A549 (cell line): ENCODE data around the gene ZBTB44. TPM values are rescaled to one million over a fixed set of nuclear protein-coding genes. Genes with fewer than 3 reads are reported as not detected.
"Not testable (repeated sequence)": the region's sequence is repeated elsewhere in the genome, so short reads cannot be mapped to it uniquely, and the experiment has no call there.

Experiments used
- ATAC-seq, 2 experiments: fragments of 200-7000 bp in 1 of 2; fragments of >200 bp in 1 of 2; cut with Nextera tagmentation in 1 of 2; cut with Tn5 transposase in 1 of 2; 3 replicates each; pipeline versions ENCODE4 v1.8.0 to v1.9.1; 2018 to 2020; ENCODE audit warnings: mild to moderate bottlenecking in 1 of 2, moderate library complexity in 1 of 2
- CTCF ChIA-PET: fragments of 300-600 bp; sonication (Branson Sonifier 250); formaldehyde crosslinking; extraction: SDS; loops from one replicate; lab custom pipeline; 2021; ENCODE audit warnings: antibody characterized with exemption, inconsistent platforms; lab: Yijun Ruan, JAX
- POLR2A ChIA-PET: fragments of 350-600 bp; formaldehyde crosslinking; extraction: SDS; loops from one replicate; lab custom pipeline; 2021; ENCODE audit warnings: antibody characterized with exemption, inconsistent platforms; lab: Yijun Ruan, JAX
- DNase-seq, 2 experiments: peaks; one replicate each; pipeline versions ENCODE4 v3.0.0 to v3.0.0-alpha.2; 2011 to 2016; ENCODE audit warnings: low read depth in 1 of 2, low spot score in 1 of 2
- FAIRE-seq: peaks from 2 replicates; lab custom pipeline; 2011; peaks lifted over from hg19 to GRCh38; lab: Jason Lieb, UNC
- H3K27ac ChIP-seq, 2 experiments: fragments of >200 bp; sonication (Bioruptor Twin); formaldehyde crosslinking; 3 replicates each; pipeline ENCODE4 v1.5.1; 2016 to 2017
- H3K4me1 ChIP-seq: fragments of >200 bp; sonication (Bioruptor Twin); formaldehyde crosslinking; 3 replicates; pipeline ENCODE4 v1.6.1; 2016
- H3K4me2 ChIP-seq: fragments of >200 bp; sonication (Bioruptor Twin); formaldehyde crosslinking; 3 replicates; pipeline ENCODE4 v1.6.1; 2016
- H3K4me3 ChIP-seq: fragments of >200 bp; sonication (Bioruptor Twin); formaldehyde crosslinking; 3 replicates; pipeline ENCODE4 v1.5.1; 2016
- H3K9me3 ChIP-seq: fragments of >200 bp; sonication (Bioruptor Twin); formaldehyde crosslinking; 3 replicates; pipeline ENCODE4 v1.6.1; 2016
- CEBPB ChIP-seq, 2 experiments: fragments of >200 bp in 1 of 2; sonication (Bioruptor Twin) in 1 of 2; formaldehyde crosslinking in 1 of 2; IDR thresholded peaks; 2 replicates each; pipeline ENCODE4 v1.6.1; 2012 to 2016
- CHD2 ChIP-seq: fragments of 150-350 bp; IDR thresholded peaks from 2 replicates; pipeline ENCODE4 v1.6.1; 2014; ENCODE audit warnings: low read length; ENCODE audit not compliant: partially characterized antibody
- E2F6 ChIP-seq: IDR thresholded peaks from 2 replicates; pipeline ENCODE4 v1.6.1; 2012; ENCODE audit warnings: low read depth, borderline replicate concordance
- EHF ChIP-seq: fragments of 250-450 bp; sonication (Bioruptor Pico); IDR thresholded peaks from 2 replicates; pipeline ENCODE4 v1.5.0; 2020; ENCODE audit warnings: mild to moderate bottlenecking
- EHMT2 ChIP-seq: fragments of 200-600 bp; sonication (generic); IDR thresholded peaks from 2 replicates; pipeline ENCODE4 v1.6.1; 2016; ENCODE audit warnings: antibody characterized with exemption, low read depth, mild to moderate bottlenecking, moderate library complexity
- EP300 ChIP-seq, 2 experiments: fragments of >200 bp; sonication (Bioruptor Twin); formaldehyde crosslinking; IDR thresholded peaks; 2 replicates in 1 of 2; 3 replicates in 1 of 2; pipeline ENCODE4 v1.6.1; 2016 to 2017
- ESRRA ChIP-seq: fragments of 150-350 bp; IDR thresholded peaks from 2 replicates; pipeline ENCODE4 v1.6.1; 2014; ENCODE audit warnings: mild to moderate bottlenecking, low read length, borderline replicate concordance
- FOSL2 ChIP-seq, 2 experiments: fragments of 450-650 bp in 1 of 2; fragments of >200 bp in 1 of 2; sonication (Bioruptor Twin) in 1 of 2; formaldehyde crosslinking; IDR thresholded peaks; 2 replicates each; pipeline versions ENCODE4 v1.5.0 to v1.6.1; 2016 to 2020; ENCODE audit warnings: mild to moderate bottlenecking in 1 of 2, moderate library complexity in 1 of 2
- HDAC2 ChIP-seq: fragments of 200-600 bp; sonication (generic); IDR thresholded peaks from 2 replicates; pipeline ENCODE4 v1.6.1; 2016
- HES2 ChIP-seq: fragments of >200 bp; sonication (Bioruptor Twin); formaldehyde crosslinking; IDR thresholded peaks from 2 replicates; pipeline ENCODE4 v1.6.1; 2016
- HEYL ChIP-seq: fragments of 250-450 bp; sonication (Bioruptor Pico); IDR thresholded peaks from 2 replicates; pipeline ENCODE4 v1.8.0; 2021; ENCODE audit warnings: mild to moderate bottlenecking, moderate library complexity
- HOXA7 ChIP-seq: fragments of 250-450 bp; sonication (Bioruptor Pico); IDR thresholded peaks from 2 replicates; pipeline ENCODE4 v1.5.0; 2020; ENCODE audit warnings: mild to moderate bottlenecking, moderate library complexity
- HOXB5 ChIP-seq: fragments of 250-450 bp; sonication (Bioruptor Pico); IDR thresholded peaks from 2 replicates; pipeline ENCODE4 v1.5.0; 2020; ENCODE audit warnings: mild to moderate bottlenecking, moderate library complexity
- JUN ChIP-seq, 2 experiments: fragments of >200 bp; sonication (Bioruptor Twin); formaldehyde crosslinking; IDR thresholded peaks; 2 replicates in 1 of 2; 3 replicates in 1 of 2; pipeline ENCODE4 v1.6.1; 2016 to 2017
- JUNB ChIP-seq: fragments of >200 bp; sonication (Bioruptor Twin); formaldehyde crosslinking; IDR thresholded peaks from 2 replicates; pipeline ENCODE4 v1.6.1; 2016
- KDM5A ChIP-seq: fragments of 200-600 bp; sonication (generic); IDR thresholded peaks from 2 replicates; pipeline ENCODE4 v1.6.1; 2016; ENCODE audit warnings: antibody characterized with exemption, mild to moderate bottlenecking
- MAFK ChIP-seq: fragments of 450-650 bp; IDR thresholded peaks from 2 replicates; pipeline ENCODE4 v1.6.1; 2014; ENCODE audit not compliant: partially characterized antibody
- NPAS2 ChIP-seq: fragments of 250-450 bp; sonication (Bioruptor Pico); IDR thresholded peaks from 2 replicates; pipeline ENCODE4 v1.8.0; 2022; ENCODE audit warnings: mild to moderate bottlenecking, moderate library complexity, borderline replicate concordance
- NR3C1 ChIP-seq: fragments of >200 bp; sonication (Bioruptor Twin); formaldehyde crosslinking; IDR thresholded peaks from 3 replicates; pipeline ENCODE4 v1.6.1; 2017
- PBX3 ChIP-seq: IDR thresholded peaks from 2 replicates; pipeline ENCODE4 v1.6.1; 2012
- PHF8 ChIP-seq: fragments of 200-600 bp; sonication (generic); IDR thresholded peaks from 2 replicates; pipeline ENCODE4 v1.6.1; 2016; ENCODE audit warnings: low read depth, mild to moderate bottlenecking, antibody characterized with exemption, moderate library complexity, borderline replicate concordance
- REST ChIP-seq: fragments of 200-600 bp; sonication (generic); IDR thresholded peaks from 2 replicates; pipeline ENCODE4 v1.6.1; 2016; ENCODE audit warnings: antibody characterized with exemption, mild to moderate bottlenecking, moderate library complexity
- TP53 ChIP-seq: fragments of 250-450 bp; sonication (Bioruptor Pico); IDR thresholded peaks from 2 replicates; pipeline ENCODE4 v1.5.0; 2021; ENCODE audit warnings: mild to moderate bottlenecking, moderate library complexity
- ZC3H11A ChIP-seq: fragments of 450-650 bp; IDR thresholded peaks from 2 replicates; pipeline ENCODE4 v1.6.1; 2014; ENCODE audit warnings: antibody characterized with exemption, mild to moderate bottlenecking
- WGBS: methylation state at CpG from one replicate; pipeline ENCODE4 v1.1.6; 2017; ENCODE audit errors: missing lambda C conversion rate; 5-methylcytosine and 5-hydroxymethylcytosine counted together
- polyA plus RNA-seq, 4 experiments: library from polyadenylated mRNA; depleted of rRNA in 3 of 4; stranded (reverse); fragments of >200 nt; fragmentation: RNase III in 1 of 4; extraction: RNeasy Plus Mini Kit Qiagen cat#74134 plus additional on column Dnase treatment in 1 of 4; gene quantifications; 2 replicates in 3 of 4; 3 replicates in 1 of 4; pipeline ENCODE4 v1.2.3, GENCODE V29; 2011 to 2017
- TF ChIP-seq, protein P1 (sequence below): fragments of 150-350 bp; IDR thresholded peaks from 2 replicates; pipeline ENCODE4 v1.6.1; 2014; ENCODE audit warnings: low read depth, mild to moderate bottlenecking, low read length

Gene ZBTB44
- polyA plus RNA-seq, 2 of the 4 experiments (the other 2 are of a cell fraction): 6.7 to 16.1 TPM

DNA sequence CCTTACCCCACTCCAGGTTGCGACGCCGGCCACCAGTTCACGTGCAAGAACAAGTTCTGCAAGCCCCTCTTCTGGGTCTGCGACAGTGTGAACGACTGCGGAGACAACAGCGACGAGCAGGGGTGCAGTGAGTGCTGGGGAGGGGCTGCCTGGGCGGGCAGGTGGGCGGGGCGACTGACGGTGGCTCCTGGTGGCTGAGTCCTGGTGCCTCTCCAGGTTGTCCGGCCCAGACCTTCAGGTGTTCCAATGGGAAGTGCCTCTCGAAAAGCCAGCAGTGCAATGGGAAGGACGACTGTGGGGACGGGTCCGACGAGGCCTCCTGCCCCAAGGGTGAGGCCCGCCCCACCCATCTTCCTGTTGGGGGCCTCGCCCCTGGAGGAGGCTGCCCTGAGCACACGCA lies 116.4 kb downstream of the ZBTB44 start (continued):
- TF ChIP-seq HEYL (CRISPR knock-in tag) (no peak), HOXA7 (CRISPR knock-in tag) (no peak), EHMT2 (no peak), EP300 (IDR thresholded peaks at IDR 0.05) (no peak), JUN (IDR thresholded peaks at IDR 0.05) (no peak)

DNA sequence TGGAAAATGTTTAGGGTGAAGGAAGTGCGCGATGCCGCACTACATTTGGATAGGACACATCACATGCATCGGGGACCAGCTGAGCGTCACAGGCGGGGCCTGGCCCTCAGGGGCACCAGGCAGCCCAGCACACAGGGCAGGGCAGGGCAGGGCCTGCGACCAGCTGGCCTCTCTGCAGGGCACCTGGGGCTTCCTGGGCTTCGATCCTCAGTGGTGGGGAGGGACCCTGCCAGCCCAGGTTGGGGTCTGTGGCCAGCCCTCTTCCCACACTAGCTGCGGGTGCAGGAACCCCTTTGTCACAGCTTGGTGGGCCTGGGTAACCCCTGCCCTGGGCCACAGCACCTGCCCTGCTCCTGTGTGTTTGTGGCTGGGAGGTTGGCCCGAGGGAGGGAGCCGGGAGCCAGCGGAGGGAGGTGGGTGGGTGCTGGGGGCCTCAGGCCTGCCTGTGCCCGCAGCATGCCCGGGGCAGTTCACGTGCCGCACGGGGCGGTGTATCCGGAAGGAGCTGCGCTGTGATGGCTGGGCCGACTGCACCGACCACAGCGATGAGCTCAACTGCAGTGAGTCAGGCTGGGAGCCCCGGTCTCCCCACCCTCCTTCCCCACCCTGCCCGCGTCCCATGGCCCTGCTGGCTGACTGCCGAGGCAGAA lies 117.2 kb downstream of the ZBTB44 start:
- ChIA-PET POLR2A (no interaction called here), CTCF (interaction anchor here (1.3 kb wide), 1 partner anchor 15 kb away, joined by 7 read pairs; no protein-coding TSS in a partner anchor)
- no peaks in the 10 kb centered on the region for H3K9me3 ChIP-seq
- H3K4me2 ChIP-seq: no peak overlapping the region
- WGBS: 93% methylated on average over 9 of the region's 27 CpGs
- ATAC-seq (no peak), DNase-seq (no peak), FAIRE-seq (no peak)
- no peaks in the 10 kb centered on the region for H3K4me1 ChIP-seq
- no peak overlapping the region for H3K27ac ChIP-seq
- TF ChIP-seq PBX3: no peak
- TF ChIP-seq KDM5A: no peak
- TF ChIP-seq MAFK: no peak
- TF ChIP-seq NPAS2: no peak
- no peak for TF ChIP-seq NR3C1
- TF ChIP-seq EHF (CRISPR knock-in tag): no peak
- no peak for TF ChIP-seq FOSL2 (IDR thresholded peaks at IDR 0.05)
- no peak for TF ChIP-seq FOSL2 (CRISPR knock-in tag; IDR thresholded peaks at IDR 0.05)
- TF ChIP-seq JUNB: no peak
- no peak for TF ChIP-seq TP53 (CRISPR knock-in tag)
- no peak for TF ChIP-seq EHMT2
- TF ChIP-seq, protein P1, sequence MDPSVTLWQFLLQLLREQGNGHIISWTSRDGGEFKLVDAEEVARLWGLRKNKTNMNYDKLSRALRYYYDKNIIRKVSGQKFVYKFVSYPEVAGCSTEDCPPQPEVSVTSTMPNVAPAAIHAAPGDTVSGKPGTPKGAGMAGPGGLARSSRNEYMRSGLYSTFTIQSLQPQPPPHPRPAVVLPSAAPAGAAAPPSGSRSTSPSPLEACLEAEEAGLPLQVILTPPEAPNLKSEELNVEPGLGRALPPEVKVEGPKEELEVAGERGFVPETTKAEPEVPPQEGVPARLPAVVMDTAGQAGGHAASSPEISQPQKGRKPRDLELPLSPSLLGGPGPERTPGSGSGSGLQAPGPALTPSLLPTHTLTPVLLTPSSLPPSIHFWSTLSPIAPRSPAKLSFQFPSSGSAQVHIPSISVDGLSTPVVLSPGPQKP: no peak
- TF ChIP-seq PHF8: no peak
- TF ChIP-seq HOXB5: no peak
- no peak for TF ChIP-seq EP300 (IDR thresholded peaks at IDR 0.05)
- TF ChIP-seq CHD2: no peak
- H3K4me3 ChIP-seq: no peak overlapping the region

DNA sequence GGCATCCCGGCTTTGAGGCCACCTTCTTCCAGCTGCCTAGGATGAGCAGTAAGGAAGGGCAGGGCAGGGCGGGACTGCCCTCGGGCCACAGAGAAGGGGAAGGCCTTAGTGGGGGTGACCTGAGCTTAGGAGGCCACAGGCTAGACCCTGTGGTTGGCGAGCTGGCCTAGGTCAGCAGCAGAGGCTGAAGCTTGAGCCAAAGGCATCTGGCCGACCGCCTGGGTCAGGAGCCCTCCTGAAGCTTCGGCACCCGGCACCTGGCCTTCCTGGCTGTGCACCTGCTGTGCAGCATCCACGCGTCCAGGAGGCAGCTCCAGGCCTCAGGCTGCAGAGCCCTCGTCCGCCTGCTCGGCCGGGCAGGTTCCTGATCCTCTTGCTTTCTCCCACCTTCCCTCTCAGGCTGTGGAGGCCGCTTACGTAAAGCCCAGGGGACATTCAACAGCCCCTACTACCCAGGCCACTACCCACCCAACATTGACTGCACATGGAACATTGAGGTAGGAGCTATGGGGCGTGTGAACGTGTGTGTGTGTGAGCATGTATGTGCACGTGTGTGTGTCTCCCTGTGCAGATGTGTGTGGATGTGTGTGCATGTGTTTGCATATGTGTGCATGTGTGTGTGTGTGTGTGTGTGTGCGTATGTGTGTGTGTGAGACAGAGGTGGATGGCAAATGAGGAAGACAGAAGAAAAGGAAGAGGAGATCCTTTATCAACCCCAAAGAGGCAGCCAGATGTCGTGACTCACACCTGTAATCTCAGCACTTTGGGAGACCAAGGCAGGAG lies 120.3 kb downstream of the ZBTB44 start:
- 89% methylated on average over 16 of the region's 21 CpGs for WGBS
- Histone ChIP-seq H3K9me3 (no peaks in the 10 kb centered on the region), H3K4me3 (no peak overlapping the region), H3K27ac (no peak overlapping the region), H3K4me1 (no peaks in the 10 kb centered on the region), H3K4me2 (no peak overlapping the region)
- POLR2A ChIA-PET: no interaction called here
- CTCF ChIA-PET: interaction anchor here (0.6 to 1.5 kb wide), 3 partner anchors 8 to 833 kb away, joined by 3 to 4 read pairs (median 4); no protein-coding TSS in a partner anchor
- no peak for TF ChIP-seq REST
- no peak for TF ChIP-seq CEBPB (IDR thresholded peaks at IDR 0.05)
- no peak for TF ChIP-seq HES2
- TF ChIP-seq ESRRA: no peak
- no peak for TF ChIP-seq EHMT2
- no peak for TF ChIP-seq HDAC2
- no peak for TF ChIP-seq E2F6
- no peak for TF ChIP-seq ZC3H11A
- DNase-seq: no peak
- ATAC-seq: no peak
- FAIRE-seq: no peak

GRCh38 chr11:130193551-130193950 lies 121.2 kb downstream of the ZBTB44 start:
- ATAC-seq, DNase-seq, H3K27ac ChIP-seq, H3K4me3 ChIP-seq, H3K9me3 ChIP-seq, FAIRE-seq, H3K4me2 ChIP-seq, H3K4me1 ChIP-seq, POLR2A ChIA-PET: not testable (repeated sequence)
- CTCF ChIA-PET: interaction anchor here (1.5 to 1.7 kb wide), 2 partner anchors 9 to 19 kb away, joined by 4 to 6 read pairs; no protein-coding TSS in a partner anchor
- 87% methylated on average over 14 of the region's 14 CpGs for WGBS
